ENCODE measurements around the gene INVS. TPM values are rescaled to one million over a fixed set of nuclear protein-coding genes. Genes with fewer than 3 reads are reported as not detected.

Gene INVS
- total RNA-seq: 10 to 100 TPM; 26.5 to 29.6 TPM

GRCh38 chr9:100098887-100099721, at the start of gene INVS, which contains the start of gene ERP44:
TSS of gene INVS (plus strand) at chr9:100099243. CDS start at chr9:100104522, 5,279 bp downstream.
TSS of gene ERP44 (minus strand) at chr9:100099000. CDS start at chr9:100098840, 160 bp downstream.

Small RNA genes within 50 kb of the gene (small RNA-seq; reads per million reads assigned to genes)
- 0 reads per million in 2 donors for gene RN7SL75P

Other genes with a start within 250 kb of the INVS start
- 10 to 100 TPM; 30.6 to 31.3 TPM for gene STX17, start 192.6 kb upstream of the INVS start, total RNA-seq
- 10 to 100 TPM in 1 of 2 donors, 1 to 10 TPM in 1; 10.0 to 15.7 TPM for gene ERP44, start 243 bp upstream of the INVS start, total RNA-seq

All from melanocyte of skin (primary cell).